Gastroesophageal sphincter (tissue), 4 donors: ENCODE measurements around the gene TBC1D8. TPM values are rescaled to one million over a fixed set of nuclear protein-coding genes. Genes with fewer than 3 reads are reported as not detected.
A peak's percentile ranks its signal among the peaks of the same experiment; 100 is the strongest.

ENCODE experiments used
- ATAC-seq: fragments of 150-250 bp; one replicate; pipeline ENCODE4 v1.9.1; 2016; ENCODE audit warnings: mild to moderate bottlenecking, moderate library complexity
- H3K27ac ChIP-seq, 4 donors: fragments of 200-600 bp; sonication (generic) in 3 of 4; 1 replicate in 3 of 4; 2 replicates in 1 of 4; pipeline ENCODE4 v1.5.1; 2016 to 2019
- H3K27me3 ChIP-seq: fragments of 200-600 bp; sonication (generic); one replicate; pipeline ENCODE4 v1.5.1; 2019
- H3K36me3 ChIP-seq, 2 donors: fragments of 200-600 bp; sonication (generic); one replicate each; pipeline ENCODE4 v1.5.1; 2019; ENCODE audit warnings: control low read depth in 1 of 2
- H3K4me1 ChIP-seq, 3 donors: fragments of 200-600 bp; sonication (generic); 1 replicate in 2 of 3; 2 replicates in 1 of 3; pipeline ENCODE4 v1.5.1; 2016 to 2019; ENCODE audit warnings: control low read depth in 2 of 3
- H3K4me3 ChIP-seq, 2 donors: fragments of 200-600 bp; sonication (generic); one replicate each; pipeline ENCODE4 v1.5.1; 2019; ENCODE audit warnings: mild to moderate bottlenecking in 1 of 2, moderate library complexity in 1 of 2
- H3K9me3 ChIP-seq, 3 donors: fragments of 200-600 bp; sonication (generic); one replicate each; pipeline ENCODE4 v1.5.1; 2017 to 2019; ENCODE audit warnings: control low read depth in 2 of 3
- EP300 ChIP-seq: sonication (generic); formaldehyde crosslinking; IDR thresholded peaks from one replicate; pipeline ENCODE4 v1.6.1; 2017; ENCODE audit warnings: antibody characterized with exemption, mild to moderate bottlenecking
- POLR2A ChIP-seq, 2 donors: fragments of 450-650 bp; IDR thresholded peaks; one replicate each; pipeline ENCODE4 v1.6.1; 2017; ENCODE audit warnings: antibody characterized with exemption in 2 of 2, mild to moderate bottlenecking in 2 of 2, moderate library complexity in 1 of 2
- POLR2AphosphoS5 ChIP-seq: sonication (generic); formaldehyde crosslinking; IDR thresholded peaks from one replicate; pipeline ENCODE4 v1.6.1; 2017; ENCODE audit warnings: antibody characterized with exemption
- WGBS, 2 donors: methylation state at CpG; one replicate each; pipeline ENCODE4 v1.1.5; 2018; ENCODE audit warnings: low coverage in 1 of 2; 5-methylcytosine and 5-hydroxymethylcytosine counted together
- total RNA-seq, 4 donors: library from RNA; depleted of rRNA; stranded (reverse); fragments of >200 nt; gene quantifications; one replicate each; pipeline ENCODE4 v1.1.0, GENCODE V29; 2016
- TF ChIP-seq, protein P1 (sequence below), 4 experiments: fragments of 200-600 bp in 2 of 4; fragments of 450-650 bp in 2 of 4; sonication (generic) in 1 of 4; IDR thresholded peaks; one replicate each; pipeline ENCODE4 v1.5.1; 2017 to 2019; ENCODE audit warnings: antibody characterized with exemption in 4 of 4, mild to moderate bottlenecking in 2 of 4, moderate library complexity in 2 of 4

TBC1D8 gene
- total RNA-seq, 4 donors from 2014 or later, result 14.9 to 45.5 (median 32.6) TPM

DNA sequence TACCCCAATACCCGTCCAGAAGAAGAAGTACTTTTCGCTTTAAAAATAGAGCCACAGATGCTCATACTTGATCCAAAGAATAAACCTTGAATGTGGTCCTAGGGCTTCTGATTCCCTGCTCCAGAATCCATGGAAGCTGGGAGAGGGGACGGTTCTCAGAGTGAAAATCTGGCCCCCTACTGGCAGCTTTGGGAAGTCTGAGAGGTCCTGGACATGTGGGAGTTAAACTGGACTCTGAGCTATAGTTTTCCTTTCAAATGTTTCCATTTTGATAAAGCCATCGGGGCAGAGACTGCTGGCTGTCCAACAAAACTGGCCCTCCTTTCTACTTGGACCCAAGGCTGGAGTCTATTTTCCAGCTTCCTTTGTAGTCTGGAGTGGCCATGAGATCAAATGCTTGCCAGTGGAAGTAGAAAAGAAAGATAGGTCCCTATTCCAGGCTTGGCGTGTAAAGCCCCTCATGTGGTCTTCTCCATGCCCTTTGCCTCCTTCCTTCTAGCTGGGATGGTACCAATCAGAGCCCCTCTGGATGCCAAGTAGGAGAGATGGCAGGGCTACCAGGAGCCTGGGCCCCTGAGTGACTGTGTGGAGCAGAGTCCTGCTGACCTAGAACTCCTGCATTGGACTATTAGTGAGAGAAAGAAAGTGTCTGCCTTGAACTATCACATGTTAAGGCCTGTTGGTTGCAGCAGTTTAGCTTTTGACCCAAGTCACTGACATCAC, 37.7 kb upstream of the TBC1D8 start:
- TF ChIP-seq, protein P1, sequence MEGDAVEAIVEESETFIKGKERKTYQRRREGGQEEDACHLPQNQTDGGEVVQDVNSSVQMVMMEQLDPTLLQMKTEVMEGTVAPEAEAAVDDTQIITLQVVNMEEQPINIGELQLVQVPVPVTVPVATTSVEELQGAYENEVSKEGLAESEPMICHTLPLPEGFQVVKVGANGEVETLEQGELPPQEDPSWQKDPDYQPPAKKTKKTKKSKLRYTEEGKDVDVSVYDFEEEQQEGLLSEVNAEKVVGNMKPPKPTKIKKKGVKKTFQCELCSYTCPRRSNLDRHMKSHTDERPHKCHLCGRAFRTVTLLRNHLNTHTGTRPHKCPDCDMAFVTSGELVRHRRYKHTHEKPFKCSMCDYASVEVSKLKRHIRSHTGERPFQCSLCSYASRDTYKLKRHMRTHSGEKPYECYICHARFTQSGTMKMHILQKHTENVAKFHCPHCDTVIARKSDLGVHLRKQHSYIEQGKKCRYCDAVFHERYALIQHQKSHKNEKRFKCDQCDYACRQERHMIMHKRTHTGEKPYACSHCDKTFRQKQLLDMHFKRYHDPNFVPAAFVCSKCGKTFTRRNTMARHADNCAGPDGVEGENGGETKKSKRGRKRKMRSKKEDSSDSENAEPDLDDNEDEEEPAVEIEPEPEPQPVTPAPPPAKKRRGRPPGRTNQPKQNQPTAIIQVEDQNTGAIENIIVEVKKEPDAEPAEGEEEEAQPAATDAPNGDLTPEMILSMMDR (IDR thresholded peaks at IDR 0.05), result peak in 2 of 4 experiments; percentile 9 to 52
- TF ChIP-seq POLR2A (IDR thresholded peaks at IDR 0.05), result no peak
- TF ChIP-seq EP300, result no peak
- no peak for TF ChIP-seq POLR2AphosphoS5
- no peaks in the 10 kb centered on the region for H3K27me3 ChIP-seq
- no peaks in the 10 kb centered on the region for H3K4me1 ChIP-seq
- no peaks in the 10 kb centered on the region for H3K9me3 ChIP-seq
- 52 to 57% methylated on average over 2 to 5 of the region's 5 CpGs for WGBS, 2 donors
- no peak overlapping the region for H3K4me3 ChIP-seq
- ATAC-seq, result no peak
- no peak overlapping the region for H3K27ac ChIP-seq
- no peaks in the 10 kb centered on the region for H3K36me3 ChIP-seq

DNA sequence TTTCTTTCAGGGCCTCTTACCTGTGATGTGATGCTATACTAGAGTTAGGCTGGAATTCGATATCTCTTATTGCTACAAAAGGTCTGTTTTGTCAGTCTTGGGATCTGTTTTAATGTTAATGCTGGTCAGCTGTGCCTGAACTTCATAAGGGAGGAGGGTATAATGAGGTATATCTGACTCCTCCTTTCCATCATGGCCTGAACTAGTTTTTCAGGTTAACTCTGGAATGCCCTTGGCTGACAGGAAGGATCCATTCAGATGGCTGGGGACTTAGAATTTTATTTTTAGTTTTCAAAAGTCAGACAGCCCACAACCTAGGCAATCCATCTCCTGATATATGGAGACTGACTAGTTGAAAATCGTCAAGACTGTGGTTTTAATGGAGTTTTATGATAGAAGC, 35.9 kb upstream of the TBC1D8 start:
- ATAC-seq, result no peak
- no peaks in the 10 kb centered on the region for H3K27me3 ChIP-seq
- H3K27ac ChIP-seq, result no peak overlapping the region
- no peaks in the 10 kb centered on the region for H3K36me3 ChIP-seq
- TF ChIP-seq, protein P1 (IDR thresholded peaks at IDR 0.05), result no peak
- no peaks in the 10 kb centered on the region for H3K4me1 ChIP-seq
- 60 to 81% methylated on average over 2 of the region's 2 CpGs for WGBS, 2 donors
- no peaks in the 10 kb centered on the region for H3K9me3 ChIP-seq
- H3K4me3 ChIP-seq, result no peak overlapping the region

DNA sequence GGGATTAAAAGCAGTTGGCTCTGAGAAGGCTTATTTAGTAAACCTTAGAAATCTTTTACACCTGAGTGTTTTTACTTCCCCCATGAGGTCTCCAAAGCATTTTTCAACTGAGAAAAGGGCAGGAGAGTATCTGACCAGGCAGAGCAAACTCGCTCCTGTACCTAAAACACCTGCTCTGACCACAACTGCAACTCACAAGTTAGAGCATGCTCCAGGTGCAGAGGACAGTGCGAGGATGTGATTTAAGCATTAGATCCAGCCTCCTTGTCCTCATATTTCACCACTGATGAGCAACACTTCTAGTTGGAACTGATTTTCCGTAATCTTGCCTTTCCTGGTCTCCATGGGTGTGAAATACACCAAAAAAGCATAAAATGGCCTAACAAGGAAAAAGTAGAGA, 34.5 kb upstream of the TBC1D8 start:
- Histone ChIP-seq H3K4me3 (no peak overlapping the region), H3K27me3 (no peaks in the 10 kb centered on the region), H3K27ac (no peak overlapping the region), H3K9me3 (no peaks in the 10 kb centered on the region), H3K4me1 (no peaks in the 10 kb centered on the region), H3K36me3 (no peaks in the 10 kb centered on the region)
- no peak for ATAC-seq
- TF ChIP-seq EP300 (no peak), POLR2A (IDR thresholded peaks at IDR 0.05) (no peak), POLR2AphosphoS5 (no peak)
- TF ChIP-seq, protein P1 (IDR thresholded peaks at IDR 0.05), result no peak
- WGBS, 2 donors, result 93 to 100% methylated on average over 3 of the region's 3 CpGs

DNA sequence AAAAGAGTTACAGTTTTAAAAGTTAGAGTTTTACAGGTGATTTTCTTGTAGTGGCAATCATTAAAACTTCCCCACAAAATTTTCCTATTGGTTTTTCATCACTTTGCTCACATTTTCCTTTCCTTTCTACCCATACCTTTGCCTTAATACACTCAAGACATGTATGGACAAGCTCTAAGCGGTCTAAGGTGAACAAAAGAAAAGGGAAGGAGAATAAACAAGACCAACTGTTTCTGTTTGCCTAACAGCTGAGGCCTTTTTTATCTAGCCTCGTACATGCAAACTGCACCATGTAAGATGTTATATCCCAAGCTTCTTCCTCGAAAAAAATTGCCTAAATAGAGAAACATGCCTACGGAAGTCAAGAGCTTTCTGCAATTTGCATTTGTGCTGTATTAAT, 33.9 kb upstream of the TBC1D8 start:
- no peaks in the 10 kb centered on the region for H3K9me3 ChIP-seq
- no peaks in the 10 kb centered on the region for H3K36me3 ChIP-seq
- 78 to 96% methylated on average over 4 of the region's 4 CpGs for WGBS, 2 donors
- TF ChIP-seq POLR2A (IDR thresholded peaks at IDR 0.05), result no peak
- no peak for TF ChIP-seq POLR2AphosphoS5
- TF ChIP-seq EP300, result no peak
- TF ChIP-seq, protein P1 (IDR thresholded peaks at IDR 0.05), result no peak
- no peak overlapping the region for H3K4me3 ChIP-seq
- H3K4me1 ChIP-seq, result no peaks in the 10 kb centered on the region
- no peak for ATAC-seq
- no peak overlapping the region for H3K27ac ChIP-seq
- H3K27me3 ChIP-seq, result no peaks in the 10 kb centered on the region

DNA sequence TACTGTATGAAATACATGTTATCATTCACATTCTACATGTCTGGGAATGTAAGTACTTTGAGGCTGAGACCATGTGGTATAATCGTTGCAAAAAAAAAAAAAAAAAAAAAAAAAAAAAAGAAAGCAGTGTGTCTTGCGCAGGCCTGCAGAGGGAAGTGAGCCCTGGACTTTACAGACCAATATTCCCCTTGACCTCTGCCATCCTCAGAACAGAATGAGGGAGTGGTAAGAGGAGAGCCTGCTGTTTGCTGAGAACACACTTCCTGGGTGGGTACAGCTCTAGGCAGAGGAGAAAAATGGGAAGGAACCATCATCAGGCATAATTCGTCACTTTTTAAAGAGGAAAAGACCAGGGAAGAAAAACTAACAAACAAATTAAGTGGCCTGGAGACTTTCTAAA, 28.8 kb upstream of the TBC1D8 start:
- TF ChIP-seq, protein P1 (IDR thresholded peaks at IDR 0.05), result no peak
- no peak for TF ChIP-seq POLR2A (IDR thresholded peaks at IDR 0.05)
- no peak for TF ChIP-seq POLR2AphosphoS5
- no peak for TF ChIP-seq EP300
- no peaks in the 10 kb centered on the region for H3K9me3 ChIP-seq
- peak; percentile 77 for ATAC-seq
- no peaks in the 10 kb centered on the region for H3K4me1 ChIP-seq
- H3K27ac ChIP-seq, result no peak overlapping the region
- H3K36me3 ChIP-seq, result no peaks in the 10 kb centered on the region
- 65 to 82% methylated on average over 2 of the region's 3 CpGs for WGBS, 2 donors
- no peaks in the 10 kb centered on the region for H3K27me3 ChIP-seq
- no peak overlapping the region for H3K4me3 ChIP-seq
